Natural killer cell (primary cell): Measurements from ENCODE around the gene KCNQ1OT1. TPM values are rescaled to one million over a fixed set of nuclear protein-coding genes. Genes with fewer than 3 reads are reported as not detected.

ENCODE experiments used
- ATAC-seq, 3 donors: fragments of 150-1000 bp in 2 of 3; fragments of 200-7000 bp in 1 of 3; cut with Tn5 transposase; 1 replicate in 1 of 3; 2 replicates in 2 of 3; pipeline ENCODE4 v1.10.0; 2021; ENCODE audit warnings: mild to moderate bottlenecking in 2 of 3, moderate library complexity in 2 of 3
- DNase-seq, 2 donors: peaks; one replicate each; pipeline versions ENCODE4 v3.0.0 to v3.0.0-alpha.2; 2013 to 2021; ENCODE audit warnings: mixed read lengths in 1 of 2
- H3K27ac ChIP-seq: one replicate; pipeline ENCODE4 v1.5.1; 2013; ENCODE audit warnings: mild to moderate bottlenecking, low read length
- H3K27me3 ChIP-seq: one replicate; pipeline ENCODE4 v1.6.1; 2013; ENCODE audit warnings: low read length; ENCODE audit not compliant: control insufficient read depth, insufficient read depth
- H3K36me3 ChIP-seq: one replicate; pipeline ENCODE4 v1.6.1; 2013; ENCODE audit warnings: low read length; ENCODE audit not compliant: control insufficient read depth, insufficient read depth
- H3K4me1 ChIP-seq: one replicate; pipeline ENCODE4 v1.6.1; 2013; ENCODE audit warnings: low read length; ENCODE audit not compliant: control insufficient read depth, insufficient read depth
- H3K4me3 ChIP-seq: one replicate; pipeline ENCODE4 v1.5.1; 2013; ENCODE audit warnings: low read length
- H3K9me3 ChIP-seq: one replicate; pipeline ENCODE4 v1.6.1; 2013; ENCODE audit warnings: low read length; ENCODE audit not compliant: control insufficient read depth, insufficient read depth
- H3K27ac Mint-ChIP-seq, 2 donors: one replicate each; pipeline ENCODE4 v1.8.0; 2022; ENCODE audit warnings: mild to moderate bottlenecking in 2 of 2, mixed read lengths in 2 of 2, moderate library complexity in 1 of 2
- H3K27me3 Mint-ChIP-seq, 2 donors: one replicate each; pipeline ENCODE4 v1.8.0; 2022; ENCODE audit warnings: low read depth in 2 of 2, mixed read lengths in 2 of 2
- H3K36me3 Mint-ChIP-seq: one replicate; pipeline ENCODE4 v1.8.0; 2022; ENCODE audit warnings: mixed read lengths
- H3K4me1 Mint-ChIP-seq, 2 donors: one replicate each; pipeline ENCODE4 v1.8.0; 2022; ENCODE audit warnings: mixed read lengths in 2 of 2
- H3K4me3 Mint-ChIP-seq: one replicate; pipeline ENCODE4 v1.8.0; 2022; ENCODE audit warnings: mild to moderate bottlenecking, moderate library complexity, mixed read lengths
- H3K9me3 Mint-ChIP-seq, 2 donors: one replicate each; pipeline ENCODE4 v1.8.0; 2022; ENCODE audit warnings: mixed read lengths in 2 of 2
- CTCF ChIP-seq: fragments of 200-600 bp; IDR thresholded peaks from one replicate; pipeline ENCODE4 v1.8.0; 2022; ENCODE audit warnings: antibody characterized with exemption
- WGBS: methylation state at CpG from one replicate; pipeline ENCODE4 v1.1.7; 2013; ENCODE audit warnings: missing lambda C conversion rate; ENCODE audit not compliant: insufficient coverage; 5-methylcytosine and 5-hydroxymethylcytosine counted together
- intact Hi-C: fragments of 100-400 bp; cut with micrococcal nuclease; formaldehyde crosslinking; loops from one replicate; pipeline ENCODE4 v1.14.2; 2022
- total RNA-seq, 4 donors: library from RNA; stranded (reverse); fragments of 120-200 nt in 1 of 4; gene quantifications; one replicate each; pipeline versions ENCODE4 v1.2.3 to v1.2.4, GENCODE V29; 2013 to 2022

KCNQ1OT1 gene
- total RNA-seq, 3 donors from 2014 or later (not counting 1 experiment from before 2014, with no cell fraction given) = 0.72 to 0.78 (median 0.75) TPM

GRCh38 chr11:2744166-2744565 lies 44.4 kb upstream of the KCNQ1OT1 start:
- Mint-ChIP-seq H3K4me1 (no peaks in the 10 kb centered on the region), H3K27ac (no peak overlapping the region), H3K27me3 (peaks cover 0 to 3% of the 10 kb centered on the region in 2 donors), H3K36me3 (no peaks in the 10 kb centered on the region), H3K9me3 (no peaks in the 10 kb centered on the region), H3K4me3 (no peak overlapping the region)
- 94% methylated on average over 9 of the region's 9 CpGs for WGBS
- H3K4me3 ChIP-seq = no peak overlapping the region
- no peak overlapping the region for H3K27ac ChIP-seq
- H3K27me3 ChIP-seq = no peaks in the 10 kb centered on the region
- TF ChIP-seq CTCF = no peak
- H3K36me3 ChIP-seq = no peaks in the 10 kb centered on the region
- no peaks in the 10 kb centered on the region for H3K9me3 ChIP-seq
- DNase-seq = no peak
- intact Hi-C loops = no loop called here
- ATAC-seq = no peak
- H3K4me1 ChIP-seq = no peaks in the 10 kb centered on the region

- Mint-ChIP-seq H3K27me3 (peaks cover 0 to 3% of the 10 kb centered on the region in 2 donors), H3K4me3 (no peak overlapping the region), H3K27ac (no peak overlapping the region), H3K36me3 (no peaks in the 10 kb centered on the region), H3K9me3 (no peaks in the 10 kb centered on the region), H3K4me1 (no peaks in the 10 kb centered on the region)
- Histone ChIP-seq H3K4me3 (no peak overlapping the region), H3K4me1 (no peaks in the 10 kb centered on the region), H3K27me3 (no peaks in the 10 kb centered on the region), H3K36me3 (no peaks in the 10 kb centered on the region), H3K27ac (no peak overlapping the region), H3K9me3 (no peaks in the 10 kb centered on the region)
- 90% methylated on average over 21 of the region's 21 CpGs for WGBS
- ATAC-seq (no peak), DNase-seq (no peak)
- intact Hi-C loops = no loop called here
- TF ChIP-seq CTCF = no peak
These were observed 43.8 kb upstream of the KCNQ1OT1 start for GRCh38 chr11:2743427-2744110.

GRCh38 chr11:2742611-2743426 lies 43.0 kb upstream of the KCNQ1OT1 start:
- Mint-ChIP-seq H3K4me1 (no peaks in the 10 kb centered on the region), H3K4me3 (no peak overlapping the region), H3K27ac (no peak overlapping the region), H3K27me3 (peaks cover 0 to 3% of the 10 kb centered on the region in 2 donors), H3K9me3 (no peaks in the 10 kb centered on the region), H3K36me3 (no peaks in the 10 kb centered on the region)
- TF ChIP-seq CTCF = no peak
- DNase-seq (no peak), ATAC-seq (no peak)
- Histone ChIP-seq H3K36me3 (no peaks in the 10 kb centered on the region), H3K4me3 (no peak overlapping the region), H3K4me1 (no peaks in the 10 kb centered on the region), H3K27me3 (no peaks in the 10 kb centered on the region), H3K27ac (no peak overlapping the region), H3K9me3 (no peaks in the 10 kb centered on the region)
- intact Hi-C loops = no loop called here
- WGBS = 68% methylated on average over 20 of the region's 20 CpGs
